GM21526 (cell line): ENCODE data around the gene TRIM67.
"Not testable (repeated sequence)": the region's sequence is repeated elsewhere in the genome, so short reads cannot be mapped to it uniquely, and the experiment has no call there.

Source experiments
- ATAC-seq: cut with Tn5 transposase; IDR thresholded peaks from one replicate; pipeline ENCODE4 v1.9.1; 2021; ENCODE audit warnings: moderate library complexity; ENCODE audit not compliant: unreplicated experiment, low FRiP score

The TRIM67 gene

GRCh38 chr1:231157311-231157710, 4.5 kb upstream of the TRIM67 start:
- ATAC-seq: no peak

- not testable (repeated sequence) for ATAC-seq
These were observed 3.7 kb upstream of the TRIM67 start for GRCh38 chr1:231158141-231158540.

- no peak for ATAC-seq
These were observed 2.5 kb upstream of the TRIM67 start for GRCh38 chr1:231159202-231159962.

GRCh38 chr1:231159963-231160761, 1.7 kb upstream of the TRIM67 start:
- ATAC-seq: no peak

- no peak for ATAC-seq
These were observed 777 bp upstream of the TRIM67 start for GRCh38 chr1:231160895-231161666.

- no peak for ATAC-seq
These were observed 575 bp downstream of the TRIM67 start for GRCh38 chr1:231162297-231162969.

GRCh38 chr1:231162970-231163829, 1.3 kb downstream of the TRIM67 start:
- no peak for ATAC-seq

- no peak for ATAC-seq
These were observed 2.1 kb downstream of the TRIM67 start for GRCh38 chr1:231163830-231164427.

GRCh38 chr1:231165371-231165770, 3.5 kb downstream of the TRIM67 start:
- no peak for ATAC-seq

- no peak for ATAC-seq
These were observed 4.5 kb downstream of the TRIM67 start for GRCh38 chr1:231166398-231166797.

GRCh38 chr1:231170875-231171274, 9.0 kb downstream of the TRIM67 start:
- no peak for ATAC-seq

- ATAC-seq: no peak
These were observed 9.9 kb downstream of the TRIM67 start for GRCh38 chr1:231171623-231172197.

- ATAC-seq: no peak
These were observed 10.6 kb downstream of the TRIM67 start for GRCh38 chr1:231172411-231172810.

GRCh38 chr1:231176421-231176820, 14.6 kb downstream of the TRIM67 start:
- no peak for ATAC-seq

GRCh38 chr1:231177226-231177625, 15.4 kb downstream of the TRIM67 start:
- ATAC-seq: no peak

- no peak for ATAC-seq
These were observed 16.1 kb downstream of the TRIM67 start for GRCh38 chr1:231177936-231178335.

GRCh38 chr1:231178970-231179369, 17.1 kb downstream of the TRIM67 start:
- no peak for ATAC-seq

- no peak for ATAC-seq
These were observed 18.2 kb downstream of the TRIM67 start for GRCh38 chr1:231180034-231180433.

- ATAC-seq: no peak
These were observed 19.4 kb downstream of the TRIM67 start for GRCh38 chr1:231181271-231181670.
